HT-29 (cell line): Measurements from ENCODE around the gene CCDC33. TPM values are rescaled to one million over a fixed set of nuclear protein-coding genes. Genes with fewer than 3 reads are reported as not detected.

Source experiments
- DNase-seq: peaks from one replicate; pipeline ENCODE4 v3.0.0-alpha.2; 2015; ENCODE audit warnings: low spot score
- total RNA-seq: library from RNA; depleted of rRNA; stranded (reverse); fragments of >200 nt; shearing (Covaris generic); gene quantifications from 2 replicates; pipeline ENCODE4 v1.2.3, GENCODE V29; 2014

The CCDC33 gene
- total RNA-seq, 1 experiment from 2014 or later = 17.0 TPM

DNA sequence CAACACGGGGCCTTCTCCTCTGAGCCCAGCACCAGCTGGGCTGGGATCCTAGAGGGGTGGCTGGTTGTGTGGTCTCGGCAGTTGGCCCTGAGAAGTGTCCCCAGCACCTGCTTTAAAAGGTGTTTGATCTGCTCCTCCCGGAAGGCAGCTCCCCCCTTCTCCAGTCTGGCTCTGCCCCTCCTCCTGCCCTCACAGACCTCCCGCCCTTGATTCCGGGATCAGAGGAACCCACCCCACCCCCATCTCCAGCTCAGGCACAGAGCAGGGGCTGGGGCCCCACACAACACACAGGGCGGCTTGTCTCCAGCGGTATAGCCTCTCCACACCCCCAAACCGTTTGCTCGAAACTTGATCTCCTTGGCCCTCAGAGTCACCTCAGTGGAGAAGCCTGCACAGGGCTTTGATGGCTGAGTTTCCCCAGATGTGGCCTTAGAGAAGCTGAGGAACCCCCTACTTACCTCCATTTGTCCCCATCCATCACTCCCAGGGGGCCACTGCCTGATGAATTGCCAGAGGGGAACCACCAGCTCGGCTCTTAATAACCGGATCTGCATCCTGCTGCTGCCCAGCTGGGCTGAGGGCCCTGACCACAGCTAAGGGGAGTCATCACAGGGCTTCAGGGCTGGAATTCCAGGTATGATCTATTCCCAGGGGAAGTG is 27.1 kb upstream of the CCDC33 start:
- no peak for DNase-seq

DNA sequence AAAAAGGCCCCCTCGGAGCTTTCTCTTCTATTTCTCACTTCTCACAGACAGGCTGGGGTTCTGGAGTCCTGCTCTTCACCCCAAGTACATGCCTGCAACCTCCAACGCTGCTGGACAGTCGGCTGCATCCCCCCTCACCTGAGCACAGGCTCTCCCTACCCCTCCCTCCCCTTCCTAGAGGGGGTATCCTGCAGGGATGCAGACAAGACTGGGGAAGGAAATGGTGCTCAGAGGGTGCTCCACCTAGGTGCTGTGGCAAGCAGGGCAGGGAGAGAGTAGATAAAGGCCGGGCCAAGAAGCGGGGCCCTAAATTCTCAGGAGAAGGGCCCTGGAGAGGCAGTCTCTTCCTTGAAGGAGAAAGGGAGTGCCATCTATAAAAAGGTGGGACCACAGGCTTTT is 26.6 kb upstream of the CCDC33 start:
- DNase-seq = no peak

DNA sequence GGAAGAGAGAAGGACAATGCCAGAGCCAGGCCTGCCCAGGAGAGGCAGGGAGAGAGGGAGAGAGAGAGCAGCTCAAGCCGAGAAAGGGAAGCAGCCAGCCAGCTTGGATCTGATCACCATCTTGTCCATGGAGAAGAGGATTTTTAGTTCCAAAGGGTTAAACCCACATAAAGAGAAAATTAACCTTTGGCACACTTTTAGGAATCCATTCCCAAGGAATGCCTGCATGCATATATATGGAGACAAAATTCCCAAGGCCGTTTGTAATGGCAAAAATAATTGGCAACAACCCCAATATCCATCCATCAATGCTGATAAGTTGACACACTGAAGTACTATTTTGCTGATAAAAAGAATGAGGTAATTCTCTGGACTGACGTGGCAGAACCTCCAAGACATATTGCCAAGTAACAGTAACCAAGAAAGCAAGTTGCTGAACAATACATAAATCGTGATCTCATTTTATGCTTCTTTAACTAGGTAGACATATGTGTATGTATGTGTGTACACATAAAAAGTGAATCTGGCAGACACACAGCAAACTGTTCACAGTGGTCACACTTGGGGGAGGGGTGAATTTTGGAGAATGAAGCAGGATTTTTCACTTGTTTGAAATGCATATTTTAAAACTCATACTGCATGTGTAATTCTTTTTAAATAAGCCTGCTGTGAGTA is 26.0 kb upstream of the CCDC33 start:
- DNase-seq = no peak

DNA sequence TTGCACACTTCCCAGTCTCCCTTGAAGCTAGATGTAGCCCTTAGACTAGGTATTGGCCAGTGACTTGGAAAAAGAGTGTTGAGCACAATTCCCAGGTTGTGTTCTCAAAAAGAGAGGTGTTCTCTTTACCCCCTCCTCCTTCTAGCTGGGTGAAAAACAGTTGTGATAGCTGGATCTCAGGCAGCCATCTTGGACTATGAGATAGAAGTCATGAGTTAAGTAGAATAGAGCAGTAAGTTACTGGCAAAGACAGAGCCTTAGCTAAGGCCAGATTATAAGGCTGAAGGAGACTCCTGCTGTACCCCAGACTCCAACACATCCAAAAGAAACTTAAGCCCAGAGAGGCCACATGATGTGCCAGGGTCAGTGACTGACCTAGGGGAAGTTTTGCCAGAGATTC is 25.4 kb upstream of the CCDC33 start:
- DNase-seq = no peak

DNA sequence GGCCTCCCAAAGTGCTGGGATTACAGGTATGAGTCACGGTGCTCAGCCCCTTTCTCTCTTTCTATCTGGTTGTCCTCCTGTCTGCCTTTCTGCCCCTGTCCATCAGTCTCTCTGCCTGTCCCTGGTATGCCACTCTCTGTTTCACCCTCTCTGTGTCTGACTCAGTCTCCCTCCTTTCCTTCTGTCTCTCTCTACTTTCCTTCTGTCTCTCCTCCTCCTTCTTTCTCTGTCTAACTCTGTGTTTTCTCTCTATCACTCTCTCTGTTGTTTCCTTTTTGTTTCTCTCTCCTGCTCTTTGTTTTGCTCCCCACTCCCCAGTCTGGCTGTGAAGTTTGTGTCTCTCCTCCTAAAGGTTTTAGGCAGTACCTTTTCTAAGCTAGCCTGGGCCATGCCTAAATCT is 24.5 kb upstream of the CCDC33 start:
- no peak for DNase-seq

DNA sequence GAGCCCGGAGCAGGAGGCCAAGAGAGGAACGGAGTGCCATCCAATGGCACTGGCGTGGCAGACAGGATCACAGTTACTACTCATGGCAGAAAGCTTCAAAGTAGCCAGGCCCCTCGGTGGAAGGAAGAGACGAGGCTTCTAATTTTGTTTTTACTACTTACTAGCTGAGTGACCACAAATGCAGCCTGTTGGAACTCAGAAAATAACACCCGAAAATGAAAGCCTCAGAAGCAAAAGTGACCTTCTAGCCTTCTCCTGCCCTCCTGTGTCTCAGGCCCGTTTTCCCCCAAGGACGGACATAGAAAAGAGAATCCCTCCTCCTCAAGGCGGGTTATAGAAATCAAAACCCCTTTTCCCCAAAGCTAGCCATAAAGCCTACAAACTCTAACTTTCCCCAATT is 23.6 kb upstream of the CCDC33 start:
- no peak for DNase-seq

DNA sequence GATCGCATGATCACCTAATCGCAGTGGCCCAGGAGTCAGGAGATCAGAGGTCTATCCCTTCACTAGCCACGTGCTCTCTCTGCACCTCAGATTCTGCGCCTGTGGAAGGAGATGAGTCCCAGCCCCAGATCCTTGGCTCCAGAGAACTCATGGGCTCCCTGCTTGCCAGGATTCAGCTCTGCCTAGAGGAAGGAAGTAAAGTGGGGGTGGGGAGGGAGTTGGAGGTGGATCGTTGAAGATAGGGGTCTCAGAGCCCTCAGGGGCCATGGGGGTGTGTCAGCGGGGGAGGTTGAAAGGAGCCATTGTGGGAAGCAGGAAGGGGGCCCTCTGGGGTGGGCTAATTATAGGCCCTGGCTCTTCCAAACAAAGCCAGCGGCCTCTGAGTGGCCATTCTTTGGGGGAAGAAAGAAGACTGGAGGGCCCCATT is 22.3 kb upstream of the CCDC33 start:
- no peak for DNase-seq

DNA sequence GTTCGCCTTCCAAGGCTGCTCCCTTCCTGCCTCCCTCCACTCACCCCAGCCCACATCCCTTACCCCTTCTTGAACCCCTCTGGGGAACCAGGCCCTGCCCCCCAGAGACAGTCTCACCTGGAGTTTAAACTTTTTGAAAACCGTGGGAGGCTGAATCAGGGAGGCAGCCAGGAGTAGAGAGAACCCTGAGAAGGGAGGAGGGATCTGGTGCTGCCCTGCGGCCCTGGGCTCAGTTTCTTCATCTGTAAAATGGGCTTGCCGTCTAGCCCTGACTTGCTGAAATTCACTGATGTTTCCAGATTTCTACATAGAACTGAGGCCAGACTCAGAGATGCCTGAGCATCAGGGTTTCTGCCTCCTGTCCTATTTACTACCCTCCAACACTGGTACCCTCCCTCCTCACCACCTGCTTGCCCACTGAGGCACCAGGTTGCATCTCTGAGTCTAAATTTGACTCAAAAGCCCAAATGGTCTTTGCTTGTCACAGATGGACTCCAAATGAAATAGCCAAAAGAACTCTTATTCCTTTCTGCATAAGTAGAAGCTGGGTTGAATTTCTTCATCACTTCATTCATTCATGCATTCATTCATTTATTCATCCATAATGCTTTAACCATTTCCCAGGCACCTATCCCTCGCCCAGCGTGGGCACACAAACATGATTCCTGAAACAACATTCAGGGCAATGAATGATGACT is 21.7 kb upstream of the CCDC33 start:
- no peak for DNase-seq

DNA sequence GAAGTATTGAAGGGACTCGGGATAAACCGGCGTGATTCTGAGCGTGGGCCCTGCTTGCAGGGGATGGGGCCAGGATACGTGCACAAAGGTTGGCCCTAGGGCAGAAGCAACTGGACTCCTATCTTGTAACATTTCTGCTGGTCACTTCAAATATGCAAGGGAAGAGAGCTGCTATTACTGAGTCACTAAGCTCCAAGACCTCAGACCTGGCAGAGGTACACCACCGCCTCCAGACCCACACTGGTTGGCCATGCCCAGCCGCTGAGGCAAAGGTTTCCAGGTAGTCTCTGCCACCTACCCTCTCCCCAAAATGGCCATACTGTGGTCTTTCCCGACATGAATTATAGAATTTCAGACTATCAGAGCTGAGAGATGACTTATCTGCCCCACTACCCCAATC is 20.2 kb upstream of the CCDC33 start:
- no peak for DNase-seq

DNA sequence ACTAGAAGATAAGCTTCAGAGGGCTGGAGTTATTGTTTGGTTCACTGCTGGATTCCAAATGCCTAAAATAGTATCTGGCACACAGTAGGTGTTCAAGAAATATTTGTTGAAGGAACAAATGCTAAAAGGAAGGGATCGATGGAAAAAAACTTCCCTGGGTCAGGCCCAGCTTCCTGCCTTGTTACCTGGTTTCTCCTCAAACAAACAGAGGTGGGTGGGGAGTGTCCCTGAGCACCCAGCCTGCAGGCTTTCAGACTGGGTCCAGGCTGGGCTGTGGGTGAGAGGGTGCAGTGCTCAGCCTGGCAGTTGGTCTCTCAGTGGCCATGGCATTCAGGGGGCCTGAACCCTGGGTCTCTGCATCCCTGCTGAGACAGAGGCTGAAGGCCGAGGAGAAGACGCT is 19.2 kb upstream of the CCDC33 start:
- DNase-seq = peak; percentile 87

DNA sequence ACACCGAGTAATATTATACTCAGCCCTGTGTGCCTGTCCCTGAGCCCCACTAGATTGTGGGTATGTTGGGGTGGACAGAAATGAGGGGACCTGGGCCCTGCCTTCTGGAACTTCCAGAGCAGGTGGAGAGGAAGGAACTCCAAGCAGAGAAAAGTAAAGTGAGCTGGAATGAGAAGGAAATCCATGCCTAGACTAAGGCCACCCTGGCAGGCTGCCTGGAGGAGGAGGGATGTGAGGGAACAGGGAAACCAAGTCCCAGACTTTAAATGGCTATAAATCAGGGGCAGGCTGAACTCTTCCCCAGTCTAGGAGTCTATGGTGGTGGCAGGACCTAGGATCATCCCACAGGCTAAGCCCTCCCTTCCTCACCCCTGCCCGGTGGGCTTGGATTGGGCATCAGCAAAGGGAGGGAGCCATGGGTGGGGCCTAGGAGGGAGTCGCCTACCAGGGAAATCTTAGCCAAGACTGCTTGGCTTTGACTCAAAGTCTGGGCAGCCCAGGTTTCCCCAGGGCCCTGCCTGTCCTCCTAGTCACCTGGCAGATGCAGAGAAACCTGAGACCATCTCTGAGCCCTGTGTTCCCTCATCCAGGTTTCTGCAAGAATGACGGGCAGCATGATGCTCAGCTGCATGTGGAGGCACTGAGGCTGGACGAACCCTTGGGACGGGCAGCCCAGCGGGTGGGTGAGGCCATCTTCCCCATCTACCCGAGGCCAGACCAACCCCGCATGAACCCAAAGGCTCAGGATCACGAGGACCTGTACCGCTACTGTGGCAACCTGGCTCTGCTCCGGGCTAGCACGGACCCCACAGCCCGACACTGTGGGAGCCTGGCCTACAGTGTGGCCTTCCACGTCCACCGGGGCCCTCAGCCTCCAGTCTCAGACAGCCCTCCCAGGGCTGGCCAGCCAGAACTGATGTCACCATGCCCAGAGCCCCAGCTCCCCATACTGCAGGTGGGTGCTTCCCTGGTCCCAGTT is 17.9 kb upstream of the CCDC33 start:
- no peak for DNase-seq

DNA sequence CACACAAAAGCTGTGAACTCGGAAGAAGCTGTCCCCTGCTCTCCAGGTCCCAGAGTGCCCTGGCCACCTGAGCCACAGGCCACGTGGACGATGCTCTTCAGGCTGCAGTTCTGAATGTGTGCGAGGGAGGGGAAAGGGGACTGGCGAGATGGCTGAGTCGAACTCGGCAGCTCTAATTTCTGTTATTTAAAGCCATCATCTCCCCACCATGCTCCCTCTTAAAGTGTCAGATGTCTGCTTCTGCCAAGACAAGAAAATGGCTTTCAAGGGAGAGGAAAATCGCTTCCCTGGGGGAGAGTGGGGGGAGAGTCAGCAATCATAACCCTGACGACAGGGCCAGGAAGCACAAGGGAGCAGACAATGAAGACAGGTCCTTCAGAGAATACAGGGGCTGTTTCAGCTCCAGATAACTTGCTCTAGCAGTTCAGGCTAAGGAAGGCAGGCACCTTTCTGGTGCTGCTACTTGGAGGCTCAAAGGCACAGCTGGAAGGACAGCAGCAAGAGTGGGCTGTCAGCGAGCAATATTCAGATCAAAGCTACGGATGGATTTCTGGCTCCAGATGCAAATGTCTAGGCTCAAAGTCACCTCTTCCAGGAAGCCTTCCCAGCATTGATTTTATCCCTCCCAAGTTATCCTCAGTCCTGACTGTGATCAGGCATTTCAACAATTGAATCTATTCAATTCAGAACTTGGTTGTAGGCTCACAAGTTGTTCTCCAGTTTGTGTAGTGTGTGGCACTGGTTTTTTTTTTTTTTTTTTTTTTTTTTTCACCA is 15.5 kb upstream of the CCDC33 start:
- no peak for DNase-seq

DNA sequence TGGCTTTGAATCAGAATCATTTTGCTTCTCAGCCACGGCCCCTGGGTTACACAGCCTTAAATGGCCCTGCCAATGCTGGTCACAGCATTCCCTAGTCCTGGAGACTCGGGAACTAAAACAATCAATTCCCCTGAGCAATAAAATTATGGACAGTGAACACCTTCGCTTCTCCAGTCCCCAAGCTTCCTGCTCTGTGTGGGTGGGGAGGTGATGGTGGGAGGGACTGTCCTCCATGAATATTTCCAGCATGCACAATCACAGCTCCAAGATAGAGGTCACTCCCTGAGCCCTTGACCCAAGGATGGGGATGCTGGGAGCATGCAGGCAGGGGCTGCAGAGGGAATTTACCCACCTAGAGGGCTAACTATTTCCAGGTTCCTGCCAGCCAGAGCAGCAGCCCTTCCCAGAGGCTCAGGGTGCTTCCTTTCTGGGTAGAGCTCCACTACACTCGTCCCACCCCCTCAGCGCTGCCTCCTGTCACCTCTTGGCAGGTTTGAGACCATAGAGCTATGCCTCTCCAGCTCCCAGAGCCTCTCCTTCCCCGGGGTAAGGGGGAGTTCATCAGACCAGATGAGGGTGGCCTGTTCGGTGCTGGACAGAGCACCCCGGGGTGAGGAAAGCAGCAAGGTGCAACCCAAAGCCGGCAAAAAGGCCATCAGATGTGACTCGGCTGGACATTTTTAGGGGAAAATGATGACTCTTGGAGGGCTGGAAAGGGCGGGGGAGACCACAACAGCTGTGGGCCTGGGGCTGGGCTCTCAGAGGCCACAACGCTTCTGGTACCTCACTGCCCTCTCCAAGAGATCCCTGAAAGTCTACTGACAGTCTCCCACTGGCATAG is 14.5 kb upstream of the CCDC33 start:
- peak; percentile 59 for DNase-seq

DNA sequence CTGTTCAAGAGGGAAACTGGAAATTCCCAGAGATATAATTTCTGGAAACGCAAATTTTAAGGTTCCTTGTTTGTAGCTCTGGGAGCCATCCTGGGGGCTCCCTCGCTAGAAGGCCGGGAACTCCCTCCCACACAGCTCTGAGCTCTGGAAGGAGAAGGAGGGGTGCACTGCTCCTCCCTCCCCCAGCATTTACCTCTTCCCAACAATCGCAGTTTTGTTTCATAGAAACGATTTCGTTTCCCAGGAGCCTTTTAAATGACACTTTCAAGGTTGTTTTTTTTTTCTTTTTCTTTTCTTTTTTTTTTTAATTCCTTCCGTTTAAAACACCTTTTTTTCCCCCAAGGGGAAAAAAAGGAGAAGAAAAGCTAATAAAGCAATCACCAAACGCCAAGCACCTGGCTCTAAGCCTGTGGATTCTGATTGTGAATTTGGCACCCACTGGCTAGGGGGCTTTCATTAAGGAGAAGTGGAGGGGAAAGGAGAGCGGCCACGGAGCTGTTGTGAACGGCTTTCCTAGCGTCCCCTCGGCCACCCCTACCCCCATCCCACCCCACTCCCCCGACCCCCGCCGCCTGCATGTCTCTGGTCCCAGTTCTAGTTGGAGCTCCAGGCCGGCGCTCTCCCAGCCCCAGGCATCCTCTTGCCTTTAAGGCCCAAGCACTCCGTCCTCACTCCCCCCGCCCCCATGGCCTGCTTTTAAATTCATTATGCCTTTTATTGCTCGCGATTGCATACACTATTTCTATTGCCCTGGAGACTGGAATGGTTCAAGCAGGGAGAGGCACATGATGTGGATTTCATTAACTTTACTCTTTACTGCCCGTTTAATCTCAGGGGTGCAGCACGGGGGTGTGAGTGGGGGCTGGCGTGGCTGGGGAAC is 13.6 kb upstream of the CCDC33 start:
- no peak for DNase-seq

DNA sequence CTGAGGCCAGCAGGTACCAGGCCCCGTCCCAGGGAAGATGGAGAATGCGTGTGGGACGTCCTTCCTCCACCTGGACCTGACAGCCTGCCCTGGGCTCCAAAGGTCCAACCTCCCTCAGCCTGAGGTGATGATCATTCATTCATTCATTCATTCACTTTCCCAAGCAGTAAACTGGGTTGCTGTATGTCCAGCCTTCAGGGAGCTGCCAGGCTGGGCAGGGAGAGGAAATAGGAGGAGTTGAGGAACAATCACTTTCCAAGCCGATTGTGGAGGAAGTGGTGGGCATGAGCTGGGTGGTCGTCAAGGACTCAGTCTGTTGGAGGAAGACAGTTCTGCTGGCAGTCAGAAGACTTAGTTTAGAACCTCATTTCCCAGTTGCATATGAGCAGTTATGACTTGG is 10.2 kb upstream of the CCDC33 start:
- no peak for DNase-seq

DNA sequence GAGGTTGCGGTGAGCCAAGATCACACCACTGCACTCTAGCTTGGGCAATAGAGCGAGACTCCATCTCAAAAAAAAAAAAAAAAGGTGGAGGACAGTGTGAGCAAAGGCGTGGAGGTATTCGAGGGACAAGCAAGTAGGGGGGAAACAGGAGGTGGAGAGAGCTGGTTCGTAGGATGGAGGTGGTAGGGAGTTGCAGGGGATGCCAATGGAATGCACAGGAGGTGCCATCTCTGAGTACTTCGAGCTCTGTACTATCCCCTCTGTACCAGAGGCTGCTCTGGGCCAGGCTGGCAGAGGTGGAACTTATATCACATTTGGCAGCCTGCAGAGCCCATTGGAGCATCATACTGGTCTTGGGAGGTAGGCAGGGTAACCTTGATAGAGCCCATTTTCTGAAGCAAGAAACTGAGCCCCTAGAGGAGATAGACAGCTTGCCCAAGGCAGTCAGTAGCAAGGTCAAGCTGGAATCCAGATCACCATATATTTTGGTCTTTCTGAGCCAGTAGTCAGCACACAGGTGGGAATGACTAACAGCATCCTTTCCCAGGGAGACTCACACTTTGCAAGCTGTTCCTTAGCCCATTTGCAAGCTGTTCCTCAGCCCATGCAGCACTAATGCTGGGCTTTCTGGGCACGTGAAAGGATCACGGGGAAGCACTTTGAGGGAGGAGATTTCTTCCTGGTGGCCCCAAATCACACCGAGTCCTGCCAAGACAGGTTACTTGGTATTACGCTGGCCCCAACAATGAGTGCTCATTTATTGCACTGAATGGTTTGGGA is 9.2 kb upstream of the CCDC33 start:
- DNase-seq = no peak

DNA sequence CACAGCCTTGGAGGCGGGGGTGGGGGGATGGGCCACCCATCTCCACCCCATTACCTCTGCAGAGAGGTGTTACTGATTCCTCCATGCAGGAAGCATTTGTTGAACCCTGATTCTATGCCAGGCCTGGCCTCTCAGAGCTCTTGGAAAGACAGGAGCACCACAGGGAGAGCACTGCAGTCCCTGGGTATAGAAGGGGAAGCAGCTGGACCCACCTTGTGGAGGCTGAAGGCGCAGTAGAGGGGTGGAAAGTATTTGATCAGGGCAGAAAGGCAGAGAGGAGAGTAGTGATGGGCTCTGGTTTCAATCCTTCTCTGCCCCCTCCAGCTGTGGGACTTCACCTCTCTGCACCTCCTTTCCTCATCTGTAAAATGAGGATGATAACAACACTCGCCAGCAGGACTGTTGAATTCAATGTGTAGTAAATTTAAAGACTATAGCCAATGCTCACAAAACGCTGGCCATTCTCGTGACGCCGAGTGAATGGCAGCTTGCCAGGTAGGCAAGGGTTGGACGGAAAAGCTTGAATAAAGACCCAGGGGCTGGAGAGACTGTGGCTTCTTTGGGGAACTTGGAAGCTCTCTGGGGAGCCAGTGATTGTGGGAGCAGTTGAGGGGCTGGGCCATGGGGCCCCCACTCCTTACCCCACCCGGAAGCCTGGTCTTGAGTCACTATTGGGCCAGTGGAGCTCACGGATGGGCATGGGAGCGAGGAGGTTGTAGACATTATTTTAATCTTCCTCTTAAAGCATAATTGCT is 8.0 kb upstream of the CCDC33 start:
- DNase-seq = peak; percentile 87

DNA sequence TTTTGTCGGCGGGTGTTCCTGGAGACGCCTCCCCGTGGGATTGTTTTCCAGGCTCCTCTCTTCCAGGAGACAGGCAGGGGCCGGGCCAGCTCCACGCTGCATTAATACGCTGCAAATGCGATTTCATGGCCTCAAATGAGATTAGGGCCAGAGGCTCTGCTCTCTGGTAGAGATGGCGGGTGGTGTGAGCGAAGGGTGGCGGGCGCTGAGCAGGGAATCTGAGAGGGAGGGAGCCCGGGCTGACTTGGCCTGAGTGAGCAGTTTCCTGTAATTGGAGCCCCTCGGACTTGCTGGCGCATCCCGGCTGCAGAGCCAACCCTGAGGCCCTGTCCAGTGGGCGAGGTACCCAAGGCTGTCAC is 7.4 kb upstream of the CCDC33 start:
- no peak for DNase-seq
